B cell (primary cell): Measurements from ENCODE around the gene PLA2G6. TPM values are rescaled to one million over a fixed set of nuclear protein-coding genes. Genes with fewer than 3 reads are reported as not detected.

Experiments used
- ATAC-seq: fragments of 200-7000 bp; cut with Tn5 transposase; one replicate; pipeline ENCODE4 v1.10.0; 2021; ENCODE audit warnings: low read depth, mild to moderate bottlenecking, moderate number of reproducible peaks, moderate library complexity
- CTCF ChIA-PET: fragments of 350-600 bp; sonication (Branson Sonifier 250); formaldehyde crosslinking; loops from one replicate; lab custom pipeline; 2021; ENCODE audit warnings: antibody characterized with exemption, inconsistent platforms; lab: Charles Lee
- POLR2A ChIA-PET: fragments of 350-600 bp; sonication (Branson Sonifier 250); formaldehyde crosslinking; loops from one replicate; lab custom pipeline; 2021; ENCODE audit warnings: antibody characterized with exemption; lab: Charles Lee
- DNase-seq: peaks from one replicate; pipeline ENCODE4 v3.0.0; 2013
- H2AFZ ChIP-seq: 2 replicates; pipeline ENCODE4 v1.6.1; 2012; ENCODE audit warnings: mild to moderate bottlenecking, low read depth, low read length; ENCODE audit not compliant: insufficient read depth, poor library complexity, severe bottlenecking
- H3K27ac ChIP-seq, 2 donors: 1 replicate in 1 of 2; 2 replicates in 1 of 2; pipeline ENCODE4 v1.5.1; 2012 to 2013; ENCODE audit warnings: low read length in 2 of 2, mild to moderate bottlenecking in 2 of 2, moderate library complexity in 1 of 2
- H3K27me3 ChIP-seq, 4 experiments: fragments of 200-600 bp in 1 of 4; sonication (generic) in 1 of 4; replicated peaks in 1 of 4; 1 replicate in 2 of 4; 2 replicates in 2 of 4; pipeline versions ENCODE4 v1.6.1 to v1.7.0; 2013 to 2016; ENCODE audit warnings: low read length in 3 of 4, mild to moderate bottlenecking in 2 of 4, mixed read lengths in 1 of 4, moderate library complexity in 1 of 4; ENCODE audit not compliant: insufficient read depth in 4 of 4, control insufficient read depth in 3 of 4; ENCODE audit errors: control extremely low read depth in 1 of 4
- H3K36me3 ChIP-seq, 2 experiments: replicated peaks in 1 of 2; 1 replicate in 1 of 2; 2 replicates in 1 of 2; pipeline versions ENCODE4 v1.6.1 to v1.7.1; 2013; ENCODE audit warnings: low read length in 1 of 2; ENCODE audit not compliant: insufficient read depth in 2 of 2, control insufficient read depth in 1 of 2; ENCODE audit errors: control extremely low read depth in 1 of 2, extremely low read depth in 1 of 2
- H3K4me1 ChIP-seq, 2 donors: fragments of 200-600 bp in 1 of 2; sonication (generic) in 1 of 2; 1 replicate in 1 of 2; 2 replicates in 1 of 2; pipeline versions ENCODE4 v1.5.1 to v1.6.1; 2013 to 2017; ENCODE audit warnings: low read length in 2 of 2; ENCODE audit not compliant: control insufficient read depth in 2 of 2, insufficient read depth in 2 of 2
- H3K4me2 ChIP-seq: replicated peaks from 2 replicates; pipeline ENCODE3; 2012; ENCODE audit warnings: mild to moderate bottlenecking, low read depth, low read length; ENCODE audit not compliant: poor library complexity, severe bottlenecking
- H3K4me3 ChIP-seq, 5 experiments: fragments of 200-600 bp in 1 of 5; sonication (generic) in 1 of 5; 1 replicate in 3 of 5; 2 replicates in 2 of 5; pipeline versions ENCODE4 v1.5.1 to v1.7.0; 2011 to 2016; ENCODE audit warnings: low read length in 4 of 5, mild to moderate bottlenecking in 4 of 5, low read depth in 2 of 5, control low read depth in 1 of 5, moderate library complexity in 1 of 5; ENCODE audit not compliant: insufficient read depth in 1 of 5; ENCODE audit errors: control extremely low read depth in 1 of 5, extremely low read depth in 1 of 5
- H3K79me2 ChIP-seq: fragments of 200-600 bp; sonication (generic); one replicate; pipeline ENCODE4 v1.6.0; 2016; ENCODE audit warnings: low read length; ENCODE audit not compliant: control insufficient read depth, insufficient read depth
- H3K9ac ChIP-seq: fragments of 200-600 bp; sonication (generic); 2 replicates; pipeline ENCODE4 v1.6.1; 2017; ENCODE audit warnings: mild to moderate bottlenecking, low read length, moderate library complexity
- H3K9me3 ChIP-seq, 3 donors: one replicate each; pipeline versions ENCODE4 v1.6.1 to v1.7.1; 2013; ENCODE audit warnings: low read length in 2 of 3; ENCODE audit not compliant: control insufficient read depth in 2 of 3, insufficient read depth in 1 of 3; ENCODE audit errors: control extremely low read depth in 1 of 3
- H4K20me1 ChIP-seq: 2 replicates; pipeline ENCODE4 v1.6.0; 2012; ENCODE audit warnings: mild to moderate bottlenecking, low read length; ENCODE audit not compliant: insufficient read depth, control insufficient read depth, poor library complexity, severe bottlenecking
- H3K27ac Mint-ChIP-seq: one replicate; pipeline ENCODE4 v1.8.0; 2021; ENCODE audit warnings: mixed read lengths
- H3K27me3 Mint-ChIP-seq: one replicate; pipeline ENCODE4 v1.8.0; 2021; ENCODE audit warnings: mixed read lengths
- H3K4me1 Mint-ChIP-seq: one replicate; pipeline ENCODE4 v1.8.0; 2021; ENCODE audit warnings: mixed read lengths
- H3K4me3 Mint-ChIP-seq: one replicate; pipeline ENCODE4 v1.8.0; 2021; ENCODE audit warnings: mixed read lengths
- H3K9me3 Mint-ChIP-seq: one replicate; pipeline ENCODE4 v1.8.0; 2022; ENCODE audit warnings: mixed read lengths; ENCODE audit not compliant: insufficient read depth
- CTCF ChIP-seq: fragments of 200-600 bp; IDR thresholded peaks from one replicate; pipeline ENCODE4 v1.8.0; 2022; ENCODE audit warnings: antibody characterized with exemption, mild to moderate bottlenecking
- EZH2 ChIP-seq: IDR thresholded peaks from 2 replicates; pipeline ENCODE4 v1.6.1; 2012; ENCODE audit warnings: borderline replicate concordance, low read depth, mild to moderate bottlenecking, moderate library complexity, low read length; ENCODE audit not compliant: insufficient read depth, poor library complexity, severe bottlenecking
- WGBS: methylation state at CpG from one replicate; pipeline ENCODE4 v1.1.5; 2013; ENCODE audit warnings: missing lambda C conversion rate; ENCODE audit not compliant: insufficient coverage; 5-methylcytosine and 5-hydroxymethylcytosine counted together
- intact Hi-C: fragments of 100-400 bp; cut with micrococcal nuclease; formaldehyde crosslinking; loops from one replicate; pipeline ENCODE4 v1.10.0; 2022
- polyA plus RNA-seq: library from polyadenylated mRNA; depleted of rRNA; stranded (reverse); fragments of >200 nt; gene quantifications from 2 replicates; pipeline ENCODE4 v1.2.3, GENCODE V29; 2012
- total RNA-seq, 2 donors: library from RNA; stranded (reverse); fragments of 120-200 nt in 1 of 2; gene quantifications; 1 replicate in 1 of 2; 2 replicates in 1 of 2; pipeline versions ENCODE4 v1.2.3 to v1.2.4, GENCODE V29; 2013 to 2022

The PLA2G6 gene
- total and polyA plus RNA-seq, 2 donors (not counting 1 experiment from before 2014, with no cell fraction given) = 125 to 148 TPM

- Histone ChIP-seq H3K27ac (no peak overlapping the region), H3K9me3 (peaks cover 0 to 7% (median 0%) of the 10 kb centered on the region in 3 donors), H3K27me3 (no peaks in the 10 kb centered on the region), H3K4me1 (peaks cover 0 to 3% of the 10 kb centered on the region in 2 donors), H3K79me2 (no peaks in the 10 kb centered on the region), H3K4me3 (no peak overlapping the region), H4K20me1 (no peaks in the 10 kb centered on the region), H3K4me2 (no peak overlapping the region), H3K36me3 (peaks cover 0 to 9% of the 10 kb centered on the region in 2 experiments), H3K9ac (no peak overlapping the region), H2AFZ (no peak overlapping the region)
- Mint-ChIP-seq H3K27me3 (no peaks in the 10 kb centered on the region), H3K9me3 (no peaks in the 10 kb centered on the region), H3K4me3 (no peak overlapping the region), H3K27ac (no peak overlapping the region), H3K4me1 (peaks cover 2% of the 10 kb centered on the region)
- POLR2A ChIA-PET = no interaction called here
- intact Hi-C loops = loop anchor here (5.0 kb wide), 1 partner anchor 91 kb away; the partner anchor contains the start of gene MAFF
- 90% methylated on average over 26 of the region's 30 CpGs for WGBS
- CTCF ChIA-PET = no interaction called here
- ATAC-seq (no peak), DNase-seq (no peak)
- TF ChIP-seq EZH2 (no peak), CTCF (no peak)
These were observed 70.5 kb downstream of the PLA2G6 start for GRCh38 chr22:38110863-38111852.
